WTC11 (cell line): ENCODE results near the gene ZNF451. TPM values are rescaled to one million over a fixed set of nuclear protein-coding genes. Genes with fewer than 3 reads are reported as not detected.

Experiments used
- CREM ChIP-seq: sonication (generic); formaldehyde crosslinking; IDR thresholded peaks from 2 replicates; pipeline ENCODE4 v1.8.1; 2022; ENCODE audit warnings: mild to moderate bottlenecking, missing genetic modification reagents, moderate library complexity
- EMX1 ChIP-seq: fragments of 250-450 bp; sonication (Bioruptor Pico); IDR thresholded peaks from 2 replicates; pipeline ENCODE4 v1.8.0; 2021; ENCODE audit warnings: mild to moderate bottlenecking
- ESRRA ChIP-seq: sonication (generic); formaldehyde crosslinking; IDR thresholded peaks from 2 replicates; pipeline ENCODE4 v1.8.1; 2022; ENCODE audit warnings: mild to moderate bottlenecking, missing genetic modification reagents, borderline replicate concordance
- FOXJ3 ChIP-seq: sonication (generic); formaldehyde crosslinking; IDR thresholded peaks from 2 replicates; pipeline ENCODE4 v1.9.0; 2021; ENCODE audit warnings: missing genetic modification reagents, mild to moderate bottlenecking, borderline replicate concordance
- FOXK1 ChIP-seq: sonication (generic); formaldehyde crosslinking; IDR thresholded peaks from 2 replicates; pipeline ENCODE4 v1.8.0; 2022; ENCODE audit warnings: mild to moderate bottlenecking, moderate library complexity, missing genetic modification reagents
- FOXP1 ChIP-seq: sonication (generic); formaldehyde crosslinking; IDR thresholded peaks from 2 replicates; pipeline ENCODE4 v1.8.0; 2022; ENCODE audit warnings: missing genetic modification reagents, mild to moderate bottlenecking, moderate library complexity, borderline replicate concordance
- SMAD4 ChIP-seq: sonication (generic); formaldehyde crosslinking; IDR thresholded peaks from 2 replicates; pipeline ENCODE4 v1.8.0; 2022; ENCODE audit warnings: mild to moderate bottlenecking, missing genetic modification reagents
- SP1 ChIP-seq: sonication (generic); formaldehyde crosslinking; conservative IDR thresholded peaks from 2 replicates; pipeline ENCODE4 v1.8.1; 2022; ENCODE audit warnings: missing genetic modification reagents
- TEAD1 ChIP-seq: sonication (generic); formaldehyde crosslinking; IDR thresholded peaks from 2 replicates; pipeline ENCODE4 v1.8.0; 2022; ENCODE audit warnings: mild to moderate bottlenecking, missing genetic modification reagents
- ZNF232 ChIP-seq: sonication (generic); formaldehyde crosslinking; IDR thresholded peaks from 2 replicates; pipeline ENCODE4 v1.8.0; 2022; ENCODE audit warnings: mild to moderate bottlenecking, missing genetic modification reagents
- total RNA-seq: library from RNA; stranded (reverse); gene quantifications from 3 replicates; pipeline ENCODE4 v1.2.3, GENCODE V29; 2021
- TF ChIP-seq, protein P1 (sequence below): sonication (generic); formaldehyde crosslinking; IDR thresholded peaks from 2 replicates; pipeline ENCODE4 v1.8.1; 2023; ENCODE audit warnings: mild to moderate bottlenecking, missing genetic modification reagents, borderline replicate concordance
- TF ChIP-seq, protein P2 (sequence below): fragments of 250-450 bp; sonication (Bioruptor Pico); IDR thresholded peaks from 2 replicates; pipeline ENCODE4 v1.8.0; 2021; ENCODE audit warnings: mild to moderate bottlenecking
- TF ChIP-seq, protein P3 (sequence below): sonication (generic); formaldehyde crosslinking; IDR thresholded peaks from 2 replicates; pipeline ENCODE4 v1.8.1; 2023; ENCODE audit warnings: mild to moderate bottlenecking, missing genetic modification reagents
- TF ChIP-seq, protein P4 (sequence below): fragments of 250-450 bp; sonication (Bioruptor Pico); IDR thresholded peaks from 2 replicates; pipeline ENCODE4 v2.1.2; 2022; ENCODE audit warnings: mild to moderate bottlenecking, moderate library complexity
- TF ChIP-seq, protein P5 (sequence below): sonication (generic); formaldehyde crosslinking; IDR thresholded peaks from 2 replicates; pipeline ENCODE4 v1.8.0; 2023; ENCODE audit warnings: missing genetic modification reagents, mild to moderate bottlenecking, borderline replicate concordance
- TF ChIP-seq, protein P6 (sequence below): sonication (generic); formaldehyde crosslinking; IDR thresholded peaks from 2 replicates; pipeline ENCODE4 v1.8.1; 2023; ENCODE audit warnings: mild to moderate bottlenecking, moderate library complexity, missing genetic modification reagents
- TF ChIP-seq, protein P7 (sequence below): sonication (generic); formaldehyde crosslinking; IDR thresholded peaks from 2 replicates; pipeline ENCODE4 v1.8.0; 2022; ENCODE audit warnings: mild to moderate bottlenecking, missing genetic modification reagents
- TF ChIP-seq, protein P8 (sequence below): sonication (generic); formaldehyde crosslinking; IDR thresholded peaks from 2 replicates; pipeline ENCODE4 v1.8.1; 2022; ENCODE audit warnings: mild to moderate bottlenecking, missing genetic modification reagents, moderate library complexity, borderline replicate concordance

The ZNF451 gene
- total RNA-seq, 1 experiment from 2014 or later = 55.4 TPM

DNA sequence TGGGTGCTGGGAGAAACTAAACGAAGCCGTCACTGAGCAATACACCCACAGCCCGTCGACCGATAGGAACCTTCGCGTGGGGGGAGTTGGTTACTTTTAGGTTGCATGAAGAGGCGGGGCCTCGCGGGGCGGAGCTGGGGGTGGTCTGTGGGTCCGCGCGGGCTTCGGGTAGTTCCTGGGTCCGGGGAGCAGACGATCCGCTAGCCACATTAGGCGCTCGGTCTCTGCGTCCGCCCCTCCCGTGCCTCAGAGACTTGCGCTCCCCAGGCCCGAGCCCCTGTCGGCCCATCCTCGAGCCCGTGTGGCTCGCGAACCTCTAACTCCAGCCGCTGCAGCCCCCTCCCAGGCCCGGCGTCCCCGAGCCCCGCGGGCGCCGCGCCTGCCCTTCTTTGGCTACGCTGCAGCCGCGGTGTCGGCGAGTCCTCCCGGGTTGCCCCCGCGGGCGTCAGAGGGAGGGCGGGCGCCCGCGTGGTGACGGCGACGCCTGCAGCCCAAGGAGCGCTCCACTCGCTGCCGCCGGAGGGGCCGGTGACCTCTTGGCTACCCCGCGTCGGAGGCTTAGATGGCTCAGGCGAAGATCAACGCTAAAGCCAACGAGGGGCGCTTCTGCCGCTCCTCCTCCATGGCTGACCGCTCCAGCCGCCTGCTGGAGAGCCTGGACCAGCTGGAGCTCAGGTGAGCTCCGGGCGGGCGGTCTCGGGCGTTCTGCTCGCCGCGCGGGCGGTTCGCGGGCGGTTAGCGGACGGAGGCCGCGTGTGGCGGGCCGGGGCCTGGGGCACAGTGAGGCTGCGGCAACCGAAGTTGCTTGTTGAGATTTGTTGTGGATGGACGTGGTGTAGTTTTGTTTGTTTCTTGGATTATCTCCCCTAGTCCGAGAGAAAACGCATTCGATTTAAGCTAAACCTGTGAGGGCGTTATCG is 82.4 kb downstream of the ZNF451 start, which contains the start of gene BAG2 (continued):
- TF ChIP-seq, protein P1, sequence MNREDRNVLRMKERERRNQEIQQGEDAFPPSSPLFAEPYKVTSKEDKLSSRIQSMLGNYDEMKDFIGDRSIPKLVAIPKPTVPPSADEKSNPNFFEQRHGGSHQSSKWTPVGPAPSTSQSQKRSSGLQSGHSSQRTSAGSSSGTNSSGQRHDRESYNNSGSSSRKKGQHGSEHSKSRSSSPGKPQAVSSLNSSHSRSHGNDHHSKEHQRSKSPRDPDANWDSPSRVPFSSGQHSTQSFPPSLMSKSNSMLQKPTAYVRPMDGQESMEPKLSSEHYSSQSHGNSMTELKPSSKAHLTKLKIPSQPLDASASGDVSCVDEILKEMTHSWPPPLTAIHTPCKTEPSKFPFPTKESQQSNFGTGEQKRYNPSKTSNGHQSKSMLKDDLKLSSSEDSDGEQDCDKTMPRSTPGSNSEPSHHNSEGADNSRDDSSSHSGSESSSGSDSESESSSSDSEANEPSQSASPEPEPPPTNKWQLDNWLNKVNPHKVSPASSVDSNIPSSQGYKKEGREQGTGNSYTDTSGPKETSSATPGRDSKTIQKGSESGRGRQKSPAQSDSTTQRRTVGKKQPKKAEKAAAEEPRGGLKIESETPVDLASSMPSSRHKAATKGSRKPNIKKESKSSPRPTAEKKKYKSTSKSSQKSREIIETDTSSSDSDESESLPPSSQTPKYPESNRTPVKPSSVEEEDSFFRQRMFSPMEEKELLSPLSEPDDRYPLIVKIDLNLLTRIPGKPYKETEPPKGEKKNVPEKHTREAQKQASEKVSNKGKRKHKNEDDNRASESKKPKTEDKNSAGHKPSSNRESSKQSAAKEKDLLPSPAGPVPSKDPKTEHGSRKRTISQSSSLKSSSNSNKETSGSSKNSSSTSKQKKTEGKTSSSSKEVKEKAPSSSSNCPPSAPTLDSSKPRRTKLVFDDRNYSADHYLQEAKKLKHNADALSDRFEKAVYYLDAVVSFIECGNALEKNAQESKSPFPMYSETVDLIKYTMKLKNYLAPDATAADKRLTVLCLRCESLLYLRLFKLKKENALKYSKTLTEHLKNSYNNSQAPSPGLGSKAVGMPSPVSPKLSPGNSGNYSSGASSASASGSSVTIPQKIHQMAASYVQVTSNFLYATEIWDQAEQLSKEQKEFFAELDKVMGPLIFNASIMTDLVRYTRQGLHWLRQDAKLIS (CRISPR knock-in tag) = 0 out of 2 replicates have a peak, but pooled peaks have one; percentile 43
- TF ChIP-seq ZNF232 (CRISPR knock-in tag) = 0 out of 2 replicates have a peak, but pooled peaks have one; percentile 56
- TF ChIP-seq FOXP1 (CRISPR knock-in tag) = peak; percentile 88; the same call in 1 of the 2 replicates
- TF ChIP-seq EMX1 (CRISPR knock-in tag) = 0 out of 2 replicates have a peak, but pooled peaks have one; percentile 47
- TF ChIP-seq, protein P2, sequence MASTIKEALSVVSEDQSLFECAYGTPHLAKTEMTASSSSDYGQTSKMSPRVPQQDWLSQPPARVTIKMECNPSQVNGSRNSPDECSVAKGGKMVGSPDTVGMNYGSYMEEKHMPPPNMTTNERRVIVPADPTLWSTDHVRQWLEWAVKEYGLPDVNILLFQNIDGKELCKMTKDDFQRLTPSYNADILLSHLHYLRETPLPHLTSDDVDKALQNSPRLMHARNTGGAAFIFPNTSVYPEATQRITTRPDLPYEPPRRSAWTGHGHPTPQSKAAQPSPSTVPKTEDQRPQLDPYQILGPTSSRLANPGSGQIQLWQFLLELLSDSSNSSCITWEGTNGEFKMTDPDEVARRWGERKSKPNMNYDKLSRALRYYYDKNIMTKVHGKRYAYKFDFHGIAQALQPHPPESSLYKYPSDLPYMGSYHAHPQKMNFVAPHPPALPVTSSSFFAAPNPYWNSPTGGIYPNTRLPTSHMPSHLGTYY = peak; percentile 36; the same call in 1 of the 2 replicates
- TF ChIP-seq, protein P3, sequence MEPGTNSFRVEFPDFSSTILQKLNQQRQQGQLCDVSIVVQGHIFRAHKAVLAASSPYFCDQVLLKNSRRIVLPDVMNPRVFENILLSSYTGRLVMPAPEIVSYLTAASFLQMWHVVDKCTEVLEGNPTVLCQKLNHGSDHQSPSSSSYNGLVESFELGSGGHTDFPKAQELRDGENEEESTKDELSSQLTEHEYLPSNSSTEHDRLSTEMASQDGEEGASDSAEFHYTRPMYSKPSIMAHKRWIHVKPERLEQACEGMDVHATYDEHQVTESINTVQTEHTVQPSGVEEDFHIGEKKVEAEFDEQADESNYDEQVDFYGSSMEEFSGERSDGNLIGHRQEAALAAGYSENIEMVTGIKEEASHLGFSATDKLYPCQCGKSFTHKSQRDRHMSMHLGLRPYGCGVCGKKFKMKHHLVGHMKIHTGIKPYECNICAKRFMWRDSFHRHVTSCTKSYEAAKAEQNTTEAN (CRISPR knock-in tag) = 0 out of 2 replicates have a peak, but pooled peaks have one; percentile 30
- no peak for TF ChIP-seq FOXJ3 (CRISPR knock-in tag)
- TF ChIP-seq, protein P4, sequence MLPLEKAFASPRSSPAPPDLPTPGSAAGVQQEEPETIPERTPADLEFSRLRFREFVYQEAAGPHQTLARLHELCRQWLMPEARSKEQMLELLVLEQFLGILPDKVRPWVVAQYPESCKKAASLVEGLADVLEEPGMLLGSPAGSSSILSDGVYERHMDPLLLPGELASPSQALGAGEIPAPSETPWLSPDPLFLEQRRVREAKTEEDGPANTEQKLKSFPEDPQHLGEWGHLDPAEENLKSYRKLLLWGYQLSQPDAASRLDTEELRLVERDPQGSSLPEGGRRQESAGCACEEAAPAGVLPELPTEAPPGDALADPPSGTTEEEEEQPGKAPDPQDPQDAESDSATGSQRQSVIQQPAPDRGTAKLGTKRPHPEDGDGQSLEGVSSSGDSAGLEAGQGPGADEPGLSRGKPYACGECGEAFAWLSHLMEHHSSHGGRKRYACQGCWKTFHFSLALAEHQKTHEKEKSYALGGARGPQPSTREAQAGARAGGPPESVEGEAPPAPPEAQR (CRISPR knock-in tag) = no peak
- TF ChIP-seq FOXK1 (CRISPR knock-in tag) = 0 out of 2 replicates have a peak, but pooled peaks have one; percentile 59
- 0 out of 2 replicates have a peak, but pooled peaks have one; percentile 30 for TF ChIP-seq SMAD4 (CRISPR knock-in tag)
- TF ChIP-seq, protein P5, sequence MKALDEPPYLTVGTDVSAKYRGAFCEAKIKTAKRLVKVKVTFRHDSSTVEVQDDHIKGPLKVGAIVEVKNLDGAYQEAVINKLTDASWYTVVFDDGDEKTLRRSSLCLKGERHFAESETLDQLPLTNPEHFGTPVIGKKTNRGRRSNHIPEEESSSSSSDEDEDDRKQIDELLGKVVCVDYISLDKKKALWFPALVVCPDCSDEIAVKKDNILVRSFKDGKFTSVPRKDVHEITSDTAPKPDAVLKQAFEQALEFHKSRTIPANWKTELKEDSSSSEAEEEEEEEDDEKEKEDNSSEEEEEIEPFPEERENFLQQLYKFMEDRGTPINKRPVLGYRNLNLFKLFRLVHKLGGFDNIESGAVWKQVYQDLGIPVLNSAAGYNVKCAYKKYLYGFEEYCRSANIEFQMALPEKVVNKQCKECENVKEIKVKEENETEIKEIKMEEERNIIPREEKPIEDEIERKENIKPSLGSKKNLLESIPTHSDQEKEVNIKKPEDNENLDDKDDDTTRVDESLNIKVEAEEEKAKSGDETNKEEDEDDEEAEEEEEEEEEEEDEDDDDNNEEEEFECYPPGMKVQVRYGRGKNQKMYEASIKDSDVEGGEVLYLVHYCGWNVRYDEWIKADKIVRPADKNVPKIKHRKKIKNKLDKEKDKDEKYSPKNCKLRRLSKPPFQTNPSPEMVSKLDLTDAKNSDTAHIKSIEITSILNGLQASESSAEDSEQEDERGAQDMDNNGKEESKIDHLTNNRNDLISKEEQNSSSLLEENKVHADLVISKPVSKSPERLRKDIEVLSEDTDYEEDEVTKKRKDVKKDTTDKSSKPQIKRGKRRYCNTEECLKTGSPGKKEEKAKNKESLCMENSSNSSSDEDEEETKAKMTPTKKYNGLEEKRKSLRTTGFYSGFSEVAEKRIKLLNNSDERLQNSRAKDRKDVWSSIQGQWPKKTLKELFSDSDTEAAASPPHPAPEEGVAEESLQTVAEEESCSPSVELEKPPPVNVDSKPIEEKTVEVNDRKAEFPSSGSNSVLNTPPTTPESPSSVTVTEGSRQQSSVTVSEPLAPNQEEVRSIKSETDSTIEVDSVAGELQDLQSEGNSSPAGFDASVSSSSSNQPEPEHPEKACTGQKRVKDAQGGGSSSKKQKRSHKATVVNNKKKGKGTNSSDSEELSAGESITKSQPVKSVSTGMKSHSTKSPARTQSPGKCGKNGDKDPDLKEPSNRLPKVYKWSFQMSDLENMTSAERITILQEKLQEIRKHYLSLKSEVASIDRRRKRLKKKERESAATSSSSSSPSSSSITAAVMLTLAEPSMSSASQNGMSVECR (CRISPR knock-in tag) = peak; percentile 84; the same call in 1 of the 2 replicates
- peak; percentile 82 for TF ChIP-seq CREM (CRISPR knock-in tag)
- TF ChIP-seq ESRRA (CRISPR knock-in tag) = peak; percentile 87
- no peak for TF ChIP-seq SP1 (CRISPR knock-in tag)
- TF ChIP-seq, protein P6, sequence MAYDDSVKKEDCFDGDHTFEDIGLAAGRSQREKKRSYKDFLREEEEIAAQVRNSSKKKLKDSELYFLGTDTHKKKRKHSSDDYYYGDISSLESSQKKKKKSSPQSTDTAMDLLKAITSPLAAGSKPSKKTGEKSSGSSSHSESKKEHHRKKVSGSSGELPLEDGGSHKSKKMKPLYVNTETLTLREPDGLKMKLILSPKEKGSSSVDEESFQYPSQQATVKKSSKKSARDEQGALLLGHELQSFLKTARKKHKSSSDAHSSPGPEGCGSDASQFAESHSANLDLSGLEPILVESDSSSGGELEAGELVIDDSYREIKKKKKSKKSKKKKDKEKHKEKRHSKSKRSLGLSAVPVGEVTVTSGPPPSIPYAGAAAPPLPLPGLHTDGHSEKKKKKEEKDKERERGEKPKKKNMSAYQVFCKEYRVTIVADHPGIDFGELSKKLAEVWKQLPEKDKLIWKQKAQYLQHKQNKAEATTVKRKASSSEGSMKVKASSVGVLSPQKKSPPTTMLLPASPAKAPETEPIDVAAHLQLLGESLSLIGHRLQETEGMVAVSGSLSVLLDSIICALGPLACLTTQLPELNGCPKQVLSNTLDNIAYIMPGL (CRISPR knock-in tag) = peak; percentile 94; the same call in 1 of the 2 replicates
- TF ChIP-seq, protein P7, sequence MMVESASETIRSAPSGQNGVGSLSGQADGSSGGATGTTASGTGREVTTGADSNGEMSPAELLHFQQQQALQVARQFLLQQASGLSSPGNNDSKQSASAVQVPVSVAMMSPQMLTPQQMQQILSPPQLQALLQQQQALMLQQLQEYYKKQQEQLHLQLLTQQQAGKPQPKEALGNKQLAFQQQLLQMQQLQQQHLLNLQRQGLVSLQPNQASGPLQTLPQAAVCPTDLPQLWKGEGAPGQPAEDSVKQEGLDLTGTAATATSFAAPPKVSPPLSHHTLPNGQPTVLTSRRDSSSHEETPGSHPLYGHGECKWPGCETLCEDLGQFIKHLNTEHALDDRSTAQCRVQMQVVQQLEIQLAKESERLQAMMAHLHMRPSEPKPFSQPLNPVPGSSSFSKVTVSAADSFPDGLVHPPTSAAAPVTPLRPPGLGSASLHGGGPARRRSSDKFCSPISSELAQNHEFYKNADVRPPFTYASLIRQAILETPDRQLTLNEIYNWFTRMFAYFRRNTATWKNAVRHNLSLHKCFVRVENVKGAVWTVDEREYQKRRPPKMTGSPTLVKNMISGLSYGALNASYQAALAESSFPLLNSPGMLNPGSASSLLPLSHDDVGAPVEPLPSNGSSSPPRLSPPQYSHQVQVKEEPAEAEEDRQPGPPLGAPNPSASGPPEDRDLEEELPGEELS (CRISPR knock-in tag) = peak; percentile 78; the same call in 1 of the 2 replicates
- peak; percentile 25; the same call in 1 of the 2 replicates for TF ChIP-seq TEAD1
- TF ChIP-seq, protein P8, sequence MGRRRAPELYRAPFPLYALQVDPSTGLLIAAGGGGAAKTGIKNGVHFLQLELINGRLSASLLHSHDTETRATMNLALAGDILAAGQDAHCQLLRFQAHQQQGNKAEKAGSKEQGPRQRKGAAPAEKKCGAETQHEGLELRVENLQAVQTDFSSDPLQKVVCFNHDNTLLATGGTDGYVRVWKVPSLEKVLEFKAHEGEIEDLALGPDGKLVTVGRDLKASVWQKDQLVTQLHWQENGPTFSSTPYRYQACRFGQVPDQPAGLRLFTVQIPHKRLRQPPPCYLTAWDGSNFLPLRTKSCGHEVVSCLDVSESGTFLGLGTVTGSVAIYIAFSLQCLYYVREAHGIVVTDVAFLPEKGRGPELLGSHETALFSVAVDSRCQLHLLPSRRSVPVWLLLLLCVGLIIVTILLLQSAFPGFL (CRISPR knock-in tag) = peak; percentile 74
